Neural progenitor cell (in vitro differentiated cells): ENCODE results near the gene UBE2C.

Source experiments
- CTCF ChIP-seq: fragments of 200-600 bp; sonication (generic); IDR thresholded peaks from 2 replicates; pipeline ENCODE4 v1.5.1; 2017; ENCODE audit warnings: antibody characterized with exemption, mild to moderate bottlenecking
- EZH2 ChIP-seq: fragments of 200-600 bp; sonication (generic); IDR thresholded peaks from 2 replicates; pipeline ENCODE4 v1.6.1; 2017; ENCODE audit warnings: antibody characterized with exemption, mild to moderate bottlenecking, moderate library complexity
- EZH2phosphoT487 ChIP-seq: fragments of 200-600 bp; sonication (generic); IDR thresholded peaks from 2 replicates; pipeline ENCODE4 v1.6.1; 2017; ENCODE audit warnings: antibody characterized with exemption

- TF ChIP-seq CTCF (no peak), EZH2phosphoT487 (no peak), EZH2 (no peak)
Observed at GRCh38 chr20:45822857-45823256, 10.4 kb downstream of the UBE2C start.
